Nephron progenitor cell (in vitro differentiated cells): ENCODE data around the gene SPAG16.

ENCODE experiments used
- DNase-seq: peaks from one replicate; pipeline ENCODE4 v3.0.0; 2021
- H3K27ac Mint-ChIP-seq: 2 replicates; pipeline ENCODE4 v1.8.0; 2021; ENCODE audit warnings: mild to moderate bottlenecking, moderate library complexity, mixed read lengths
- H3K27me3 Mint-ChIP-seq: 2 replicates; pipeline ENCODE4 v1.8.0; 2021; ENCODE audit warnings: mild to moderate bottlenecking, low read depth, mixed read lengths; ENCODE audit not compliant: poor library complexity
- H3K36me3 Mint-ChIP-seq: 2 replicates; pipeline ENCODE4 v1.8.0; 2021; ENCODE audit warnings: low read depth, mixed read lengths
- H3K4me1 Mint-ChIP-seq: 2 replicates; pipeline ENCODE4 v1.8.0; 2021; ENCODE audit warnings: mixed read lengths
- H3K4me3 Mint-ChIP-seq: 2 replicates; pipeline ENCODE4 v1.8.0; 2021; ENCODE audit warnings: mild to moderate bottlenecking, moderate library complexity, mixed read lengths
- H3K9me3 Mint-ChIP-seq: 2 replicates; pipeline ENCODE4 v1.8.0; 2021; ENCODE audit warnings: mild to moderate bottlenecking, moderate library complexity, mixed read lengths
- TF ChIP-seq, protein P1 (sequence below): fragments of 200-600 bp; sonication (generic); IDR thresholded peaks from 2 replicates; pipeline ENCODE4 v1.5.0; 2021; ENCODE audit warnings: antibody characterized with exemption

SPAG16 gene

GRCh38 chr2:214029190-214029589 lies 744.9 kb downstream of the SPAG16 start:
- Mint-ChIP-seq H3K27ac (no peak overlapping the region), H3K4me1 (no peaks in the 10 kb centered on the region), H3K4me3 (no peak overlapping the region), H3K9me3 (no peaks in the 10 kb centered on the region), H3K36me3 (no peaks in the 10 kb centered on the region), H3K27me3 (peaks cover 3% of the 10 kb centered on the region)
- DNase-seq, result no peak
- TF ChIP-seq, protein P1, sequence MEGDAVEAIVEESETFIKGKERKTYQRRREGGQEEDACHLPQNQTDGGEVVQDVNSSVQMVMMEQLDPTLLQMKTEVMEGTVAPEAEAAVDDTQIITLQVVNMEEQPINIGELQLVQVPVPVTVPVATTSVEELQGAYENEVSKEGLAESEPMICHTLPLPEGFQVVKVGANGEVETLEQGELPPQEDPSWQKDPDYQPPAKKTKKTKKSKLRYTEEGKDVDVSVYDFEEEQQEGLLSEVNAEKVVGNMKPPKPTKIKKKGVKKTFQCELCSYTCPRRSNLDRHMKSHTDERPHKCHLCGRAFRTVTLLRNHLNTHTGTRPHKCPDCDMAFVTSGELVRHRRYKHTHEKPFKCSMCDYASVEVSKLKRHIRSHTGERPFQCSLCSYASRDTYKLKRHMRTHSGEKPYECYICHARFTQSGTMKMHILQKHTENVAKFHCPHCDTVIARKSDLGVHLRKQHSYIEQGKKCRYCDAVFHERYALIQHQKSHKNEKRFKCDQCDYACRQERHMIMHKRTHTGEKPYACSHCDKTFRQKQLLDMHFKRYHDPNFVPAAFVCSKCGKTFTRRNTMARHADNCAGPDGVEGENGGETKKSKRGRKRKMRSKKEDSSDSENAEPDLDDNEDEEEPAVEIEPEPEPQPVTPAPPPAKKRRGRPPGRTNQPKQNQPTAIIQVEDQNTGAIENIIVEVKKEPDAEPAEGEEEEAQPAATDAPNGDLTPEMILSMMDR, result no peak

GRCh38 chr2:214031566-214031965 lies 747.3 kb downstream of the SPAG16 start:
- Mint-ChIP-seq H3K27me3 (peaks cover 3% of the 10 kb centered on the region), H3K36me3 (no peaks in the 10 kb centered on the region), H3K4me1 (no peaks in the 10 kb centered on the region), H3K9me3 (no peaks in the 10 kb centered on the region), H3K27ac (no peak overlapping the region), H3K4me3 (no peak overlapping the region)
- TF ChIP-seq, protein P1, result no peak
- DNase-seq, result no peak

DNA sequence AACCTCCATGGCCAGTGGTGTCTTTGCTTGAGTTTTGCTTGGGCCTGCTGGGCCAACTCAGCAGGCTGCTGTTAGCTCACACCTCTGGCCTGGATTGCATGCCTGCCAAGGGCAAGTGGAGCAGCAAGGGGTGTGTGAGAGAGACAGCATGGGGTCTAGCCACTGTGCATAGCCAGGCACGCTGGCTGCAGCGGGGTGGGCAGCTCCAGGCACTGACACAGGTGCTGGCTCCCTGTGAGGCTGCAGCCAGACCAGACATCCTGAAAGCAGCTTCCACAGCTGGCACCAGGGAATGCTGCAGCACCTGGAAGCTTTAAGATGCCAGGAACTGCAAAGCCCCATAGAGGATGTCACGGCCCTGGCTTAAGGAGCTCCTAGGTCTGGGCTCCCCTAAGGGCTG lies 750.2 kb downstream of the SPAG16 start:
- Mint-ChIP-seq H3K4me3 (no peak overlapping the region), H3K9me3 (peaks cover under 1% of the 10 kb centered on the region), H3K4me1 (no peaks in the 10 kb centered on the region), H3K36me3 (no peaks in the 10 kb centered on the region), H3K27me3 (peaks cover 3% of the 10 kb centered on the region), H3K27ac (no peak overlapping the region)
- no peak for DNase-seq
- TF ChIP-seq, protein P1, result no peak

- Mint-ChIP-seq H3K4me1 (no peaks in the 10 kb centered on the region), H3K36me3 (no peaks in the 10 kb centered on the region), H3K27me3 (peaks cover 3% of the 10 kb centered on the region), H3K9me3 (peaks cover 9% of the 10 kb centered on the region), H3K4me3 (no peak overlapping the region), H3K27ac (no peak overlapping the region)
- TF ChIP-seq, protein P1, result no peak
- no peak for DNase-seq
Measured at GRCh38 chr2:214035091-214035852, 751.0 kb downstream of the SPAG16 start.

- Mint-ChIP-seq H3K27me3 (no peaks in the 10 kb centered on the region), H3K36me3 (no peaks in the 10 kb centered on the region), H3K4me3 (no peak overlapping the region), H3K27ac (no peak overlapping the region), H3K4me1 (no peaks in the 10 kb centered on the region), H3K9me3 (peaks cover 13% of the 10 kb centered on the region)
- no peak for DNase-seq
- TF ChIP-seq, protein P1, result no peak
Measured at GRCh38 chr2:214035921-214036320, 751.7 kb downstream of the SPAG16 start.

GRCh38 chr2:214038186-214038585 lies 753.9 kb downstream of the SPAG16 start:
- DNase-seq, result no peak
- Mint-ChIP-seq H3K9me3 (peaks cover 26% of the 10 kb centered on the region), H3K36me3 (no peaks in the 10 kb centered on the region), H3K4me1 (no peaks in the 10 kb centered on the region), H3K4me3 (no peak overlapping the region), H3K27ac (no peak overlapping the region), H3K27me3 (no peaks in the 10 kb centered on the region)
- TF ChIP-seq, protein P1, result no peak
